Tibial nerve (tissue), 4 donors: ENCODE measurements around the gene LENEP. TPM values are rescaled to one million over a fixed set of nuclear protein-coding genes. Genes with fewer than 3 reads are reported as not detected.
A peak's percentile ranks its signal among the peaks of the same experiment; 100 is the strongest.

Experiments used
- DNase-seq, 2 donors: peaks; one replicate each; pipeline ENCODE4 v3.0.0-alpha.2; 2019; ENCODE audit warnings: low spot score in 2 of 2
- H3K27ac ChIP-seq, 4 donors: fragments of 200-600 bp; sonication (generic) in 3 of 4; one replicate each; pipeline ENCODE4 v1.5.1; 2017 to 2019; ENCODE audit warnings: mild to moderate bottlenecking in 1 of 4
- H3K27me3 ChIP-seq, 2 donors: fragments of 200-600 bp; sonication (generic) in 1 of 2; one replicate each; pipeline versions ENCODE4 v1.5.1 to v1.6.0; 2017 to 2019
- H3K36me3 ChIP-seq, 3 donors: fragments of 200-600 bp; sonication (generic); one replicate each; pipeline ENCODE4 v1.5.1; 2018 to 2019
- H3K4me1 ChIP-seq, 4 donors: fragments of 200-600 bp; sonication (generic) in 3 of 4; one replicate each; pipeline ENCODE4 v1.5.1; 2017 to 2019
- H3K4me3 ChIP-seq, 4 donors: fragments of 200-600 bp; sonication (generic) in 3 of 4; one replicate each; pipeline ENCODE4 v1.5.1; 2017 to 2019; ENCODE audit warnings: mild to moderate bottlenecking in 1 of 4, moderate library complexity in 1 of 4
- H3K9me3 ChIP-seq, 4 donors: fragments of 200-600 bp; sonication (generic) in 3 of 4; one replicate each; pipeline ENCODE4 v1.5.1; 2017 to 2019
- CTCF ChIP-seq, 5 experiments: fragments of 200-600 bp in 3 of 5; fragments of 450-650 bp in 2 of 5; sonication (generic) in 3 of 5; IDR thresholded peaks; one replicate each; pipeline ENCODE4 v1.5.1; 2016 to 2019; ENCODE audit warnings: antibody characterized with exemption in 5 of 5, mild to moderate bottlenecking in 3 of 5, moderate library complexity in 2 of 5
- EP300 ChIP-seq, 2 donors: sonication (generic); formaldehyde crosslinking; IDR thresholded peaks; one replicate each; pipeline ENCODE4 v1.6.1; 2017; ENCODE audit warnings: antibody characterized with exemption in 2 of 2, mild to moderate bottlenecking in 1 of 2
- POLR2A ChIP-seq, 2 donors: fragments of 450-650 bp; IDR thresholded peaks; one replicate each; pipeline ENCODE4 v1.6.1; 2017; ENCODE audit warnings: antibody characterized with exemption in 2 of 2, mild to moderate bottlenecking in 2 of 2, moderate library complexity in 2 of 2
- WGBS, 2 donors: methylation state at CpG; one replicate each; pipeline ENCODE4 v1.1.5; 2018; 5-methylcytosine and 5-hydroxymethylcytosine counted together
- total RNA-seq, 4 donors: library from RNA; depleted of rRNA; stranded (reverse); fragments of >200 nt; gene quantifications; one replicate each; pipeline ENCODE4 v1.1.0, GENCODE V29; 2016

The LENEP gene
- total RNA-seq, 4 donors from 2014 or later: 1.5 TPM; not detected in 3

- Histone ChIP-seq H3K9me3 (no peaks in the 10 kb centered on the region), H3K4me1 (peaks cover 0 to 93% (median 83%) of the 10 kb centered on the region in 4 donors), H3K27ac (peak overlapping the region in 3 of 4 donors; percentile 88 to 99 (median 99)), H3K27me3 (no peaks in the 10 kb centered on the region), H3K4me3 (peak overlapping the region in 3 of 4 donors; percentile 5 to 50 (median 34)), H3K36me3 (peaks cover 0 to 4% (median 0%) of the 10 kb centered on the region in 3 donors)
- no peak for DNase-seq
- TF ChIP-seq POLR2A (IDR thresholded peaks at IDR 0.05) (no peak), EP300 (IDR thresholded peaks at IDR 0.05) (no peak), CTCF (IDR thresholded peaks at IDR 0.05) (no peak)
- WGBS, 2 donors: 81 to 85% methylated on average over 5 of the region's 5 CpGs
These were observed 16.4 kb downstream of the LENEP start for GRCh38 chr1:155009742-155010141.

GRCh38 chr1:155010211-155010918 lies 17.0 kb downstream of the LENEP start:
- peaks cover 0 to 11% (median 0%) of the 10 kb centered on the region in 3 donors for H3K36me3 ChIP-seq
- no peaks in the 10 kb centered on the region for H3K9me3 ChIP-seq
- H3K4me3 ChIP-seq: peak overlapping the region in 3 of 4 donors; percentile 5 to 50 (median 34)
- no peak for TF ChIP-seq EP300 (IDR thresholded peaks at IDR 0.05)
- no peak for TF ChIP-seq CTCF (IDR thresholded peaks at IDR 0.05)
- no peak for TF ChIP-seq POLR2A (IDR thresholded peaks at IDR 0.05)
- no peaks in the 10 kb centered on the region for H3K27me3 ChIP-seq
- peak overlapping the region; percentile 74 to 99 (median 94) for H3K27ac ChIP-seq
- WGBS, 2 donors: 35 to 42% methylated on average over 11 of the region's 11 CpGs
- peaks cover 0 to 87% (median 77%) of the 10 kb centered on the region in 4 donors for H3K4me1 ChIP-seq
- DNase-seq: no peak

- H3K9me3 ChIP-seq: no peaks in the 10 kb centered on the region
- peaks cover 0 to 17% (median 0%) of the 10 kb centered on the region in 3 donors for H3K36me3 ChIP-seq
- no peaks in the 10 kb centered on the region for H3K27me3 ChIP-seq
- H3K27ac ChIP-seq: peak overlapping the region; percentile 74 to 99 (median 94)
- TF ChIP-seq POLR2A (IDR thresholded peaks at IDR 0.05) (no peak), CTCF (IDR thresholded peaks at IDR 0.05) (no peak), EP300 (IDR thresholded peaks at IDR 0.05) (no peak)
- 59 to 72% methylated on average over 4 to 5 of the region's 5 CpGs for WGBS, 2 donors
- peaks cover 0 to 82% (median 70%) of the 10 kb centered on the region in 4 donors for H3K4me1 ChIP-seq
- DNase-seq: no peak
- peak overlapping the region in 2 of 4 donors; percentile 34 to 50 for H3K4me3 ChIP-seq
These were observed 17.6 kb downstream of the LENEP start for GRCh38 chr1:155011004-155011416.

GRCh38 chr1:155011437-155012025 lies 18.1 kb downstream of the LENEP start:
- Histone ChIP-seq H3K27me3 (no peaks in the 10 kb centered on the region), H3K4me3 (peak overlapping the region in 2 of 4 donors; percentile 7 to 24), H3K27ac (peak overlapping the region; percentile 74 to 99 (median 94)), H3K9me3 (no peaks in the 10 kb centered on the region), H3K36me3 (peaks cover 0 to 22% (median 0%) of the 10 kb centered on the region in 3 donors), H3K4me1 (peaks cover 0 to 82% (median 68%) of the 10 kb centered on the region in 4 donors)
- TF ChIP-seq EP300 (IDR thresholded peaks at IDR 0.05) (no peak), POLR2A (IDR thresholded peaks at IDR 0.05) (no peak), CTCF (IDR thresholded peaks at IDR 0.05) (no peak)
- DNase-seq: no peak
- WGBS, 2 donors: 73 to 92% methylated on average over 4 to 6 of the region's 6 CpGs
